GM10847 (cell line): ENCODE measurements around the gene NR6A1.

Source experiments
- POLR2A ChIP-seq: IDR thresholded peaks from 2 replicates; pipeline ENCODE4 v1.6.1; 2011; ENCODE audit not compliant: insufficient read length; ENCODE audit errors: extremely low read depth

Gene NR6A1

GRCh38 chr9:124784509-124784908 lies 13.4 kb upstream of the NR6A1 start:
- TF ChIP-seq POLR2A = no peak

GRCh38 chr9:124783830-124784229 lies 12.7 kb upstream of the NR6A1 start:
- no peak for TF ChIP-seq POLR2A

GRCh38 chr9:124782661-124783574 lies 11.8 kb upstream of the NR6A1 start:
- TF ChIP-seq POLR2A = no peak

GRCh38 chr9:124781967-124782660 lies 11.0 kb upstream of the NR6A1 start:
- no peak for TF ChIP-seq POLR2A

- no peak for TF ChIP-seq POLR2A
These were observed 9.6 kb upstream of the NR6A1 start for GRCh38 chr9:124780757-124781151.

- TF ChIP-seq POLR2A = no peak
These were observed 9.1 kb upstream of the NR6A1 start for GRCh38 chr9:124780060-124780756.

- no peak for TF ChIP-seq POLR2A
These were observed 8.4 kb upstream of the NR6A1 start for GRCh38 chr9:124779368-124780059.

GRCh38 chr9:124778575-124779367 lies 7.7 kb upstream of the NR6A1 start:
- TF ChIP-seq POLR2A = no peak

GRCh38 chr9:124776954-124777648 lies 6.0 kb upstream of the NR6A1 start, which contains the start of gene OLFML2A:
TSS of gene OLFML2A (plus strand) at chr9:124777133. CDS start at chr9:124777271, 138 bp downstream.
- TF ChIP-seq POLR2A = no peak

- no peak for TF ChIP-seq POLR2A
These were observed 5.5 kb upstream of the NR6A1 start for GRCh38 chr9:124776618-124776953.

- TF ChIP-seq POLR2A = no peak
These were observed 3.2 kb upstream of the NR6A1 start for GRCh38 chr9:124774129-124774978.

GRCh38 chr9:124773473-124774128 lies 2.5 kb upstream of the NR6A1 start:
- no peak for TF ChIP-seq POLR2A
